OCI-LY1 (cell line): Measurements from ENCODE around the gene ZNF503.

Source experiments
- H2AFZ ChIP-seq: fragments of 200-600 bp; sonication (generic), shearing (Covaris generic); 2 replicates; pipeline ENCODE4 v1.6.0; 2014; ENCODE audit warnings: antibody characterized with exemption, mild to moderate bottlenecking, low read length
- H3F3A ChIP-seq: fragments of 200-600 bp; sonication (generic), shearing (Covaris generic); 2 replicates; pipeline ENCODE4 v1.6.0; 2014; ENCODE audit warnings: mild to moderate bottlenecking, antibody characterized with exemption, low read length, moderate library complexity; ENCODE audit not compliant: insufficient read depth
- H3K27ac ChIP-seq: fragments of 200-600 bp; sonication (generic); 2 replicates; pipeline ENCODE4 v1.5.1; 2014; ENCODE audit warnings: low read length, mixed run types, mild to moderate bottlenecking, low read depth; ENCODE audit not compliant: poor library complexity, severe bottlenecking
- H3K27me3 ChIP-seq: fragments of 200-600 bp; sonication (generic); 2 replicates; pipeline ENCODE4 v1.6.0; 2014; ENCODE audit warnings: antibody characterized with exemption, mild to moderate bottlenecking, low read length, moderate library complexity; ENCODE audit not compliant: insufficient read depth
- H3K36me3 ChIP-seq: fragments of 200-600 bp; sonication (generic); 2 replicates; pipeline ENCODE4 v1.6.1; 2014; ENCODE audit warnings: mild to moderate bottlenecking, antibody characterized with exemption, low read length, moderate library complexity, mixed read lengths; ENCODE audit not compliant: insufficient read depth
- H3K4me1 ChIP-seq: fragments of 200-600 bp; sonication (generic); 2 replicates; pipeline ENCODE4 v1.5.1; 2014; ENCODE audit warnings: mild to moderate bottlenecking, low read length, moderate library complexity; ENCODE audit not compliant: insufficient read depth, severe bottlenecking
- H3K4me2 ChIP-seq: fragments of 200-600 bp; sonication (generic), shearing (Covaris generic); 2 replicates; pipeline ENCODE4 v1.6.1; 2014; ENCODE audit warnings: low read length
- H3K4me3 ChIP-seq: fragments of 200-600 bp; sonication (generic); 2 replicates; pipeline ENCODE4 v1.5.1; 2014; ENCODE audit warnings: low read length, low read depth, mild to moderate bottlenecking, mixed read lengths; ENCODE audit not compliant: poor library complexity, severe bottlenecking
- H3K79me2 ChIP-seq: fragments of 200-600 bp; shearing (Covaris generic); 2 replicates; pipeline ENCODE4 v1.6.1; 2016; ENCODE audit warnings: mixed run types, low read length, mixed read lengths; ENCODE audit not compliant: insufficient read depth
- H3K9ac ChIP-seq: fragments of 200-600 bp; sonication (generic), shearing (Covaris generic); 2 replicates; pipeline ENCODE4 v1.6.1; 2014; ENCODE audit warnings: mild to moderate bottlenecking, low read length, mixed read lengths
- H3K9me2 ChIP-seq: fragments of 200-600 bp; sonication (generic), shearing (Covaris generic); 2 replicates; pipeline ENCODE4 v1.6.1; 2014; ENCODE audit warnings: low read depth, mild to moderate bottlenecking, low read length, mixed read lengths
- H3K9me3 ChIP-seq: fragments of 200-600 bp; shearing (Covaris generic); 2 replicates; pipeline ENCODE4 v1.6.1; 2014; ENCODE audit warnings: low read length, mixed read lengths
- H4K20me1 ChIP-seq: fragments of 200-600 bp; sonication (generic), shearing (Covaris generic); 2 replicates; pipeline ENCODE4 v1.6.0; 2016; ENCODE audit warnings: mild to moderate bottlenecking, low read length; ENCODE audit not compliant: insufficient read depth
- CTCF ChIP-seq: fragments of 200-600 bp; sonication (generic), shearing (Covaris generic); IDR thresholded peaks from 2 replicates; pipeline ENCODE4 v1.5.1; 2017; ENCODE audit warnings: mild to moderate bottlenecking, antibody characterized with exemption, low read length, moderate library complexity, mixed read lengths
- EZH2 ChIP-seq: fragments of 200-600 bp; sonication (generic), shearing (Covaris generic); IDR thresholded peaks from 2 replicates; pipeline ENCODE4 v1.8.0; 2017; ENCODE audit warnings: borderline replicate concordance, mixed run types, mild to moderate bottlenecking, antibody characterized with exemption, low read length, moderate library complexity, mixed read lengths

ZNF503 gene

GRCh38 chr10:75353183-75353582 is 48.4 kb downstream of the ZNF503 start:
- H3K4me1 ChIP-seq = no peaks in the 10 kb centered on the region
- no peaks in the 10 kb centered on the region for H3K79me2 ChIP-seq
- no peaks in the 10 kb centered on the region for H3K36me3 ChIP-seq
- no peak overlapping the region for H3K4me2 ChIP-seq
- H4K20me1 ChIP-seq = no peaks in the 10 kb centered on the region
- no peak for TF ChIP-seq EZH2
- no peak for TF ChIP-seq CTCF
- H3K9me3 ChIP-seq = no peaks in the 10 kb centered on the region
- no peak overlapping the region for H3K4me3 ChIP-seq
- no peaks in the 10 kb centered on the region for H3K9me2 ChIP-seq
- no peak overlapping the region for H3K9ac ChIP-seq
- no peak overlapping the region for H3K27ac ChIP-seq
- no peaks in the 10 kb centered on the region for H3F3A ChIP-seq
- no peak overlapping the region for H2AFZ ChIP-seq
- no peaks in the 10 kb centered on the region; the same call in 1 of the 2 replicates for H3K27me3 ChIP-seq

GRCh38 chr10:75352650-75353049 is 48.9 kb downstream of the ZNF503 start:
- H3K27me3 ChIP-seq = no peaks in the 10 kb centered on the region; the same call in 1 of the 2 replicates
- no peak overlapping the region for H3K9ac ChIP-seq
- no peaks in the 10 kb centered on the region for H3K36me3 ChIP-seq
- H3K4me2 ChIP-seq = no peak overlapping the region
- no peak for TF ChIP-seq EZH2
- no peak for TF ChIP-seq CTCF
- H2AFZ ChIP-seq = no peak overlapping the region
- H3K4me3 ChIP-seq = no peak overlapping the region
- H3K9me2 ChIP-seq = no peaks in the 10 kb centered on the region
- H3K79me2 ChIP-seq = no peaks in the 10 kb centered on the region
- H4K20me1 ChIP-seq = no peaks in the 10 kb centered on the region
- no peaks in the 10 kb centered on the region for H3K9me3 ChIP-seq
- H3K27ac ChIP-seq = no peak overlapping the region
- H3F3A ChIP-seq = no peaks in the 10 kb centered on the region
- no peaks in the 10 kb centered on the region for H3K4me1 ChIP-seq

GRCh38 chr10:75351637-75352036 is 49.9 kb downstream of the ZNF503 start:
- Histone ChIP-seq H3K4me2 (no peak overlapping the region), H2AFZ (no peak overlapping the region), H3K4me1 (no peaks in the 10 kb centered on the region), H3K9me2 (no peaks in the 10 kb centered on the region), H3K27me3 (no peaks in the 10 kb centered on the region; the same call in 1 of the 2 replicates), H3K27ac (no peak overlapping the region), H3K9me3 (no peaks in the 10 kb centered on the region), H3F3A (no peaks in the 10 kb centered on the region), H3K4me3 (no peak overlapping the region), H3K36me3 (no peaks in the 10 kb centered on the region), H3K9ac (no peak overlapping the region), H4K20me1 (no peaks in the 10 kb centered on the region), H3K79me2 (no peaks in the 10 kb centered on the region)
- TF ChIP-seq EZH2 (no peak), CTCF (no peak)
